Smooth muscle cell (in vitro differentiated cells): ENCODE measurements around the gene FFAR1. TPM values are rescaled to one million over a fixed set of nuclear protein-coding genes. Genes with fewer than 3 reads are reported as not detected.

ENCODE experiments used
- DNase-seq: peaks from one replicate; lab custom pipeline; 2025; ENCODE audit not compliant: unreplicated experiment; lab: John Stamatoyannopoulos, UW
- H2AFZ ChIP-seq: fragments of 200-600 bp; sonication (generic); 2 replicates; pipeline ENCODE4 v1.6.0; 2016; ENCODE audit warnings: antibody characterized with exemption, low read depth, mild to moderate bottlenecking
- H3F3A ChIP-seq: fragments of 200-600 bp; sonication (generic); 2 replicates; pipeline ENCODE4 v1.6.0; 2017; ENCODE audit warnings: antibody characterized with exemption, low read depth
- H3K27ac ChIP-seq: fragments of 200-600 bp; sonication (generic); 2 replicates; pipeline ENCODE4 v1.5.1; 2016; ENCODE audit warnings: low read depth, mild to moderate bottlenecking
- H3K27me3 ChIP-seq: fragments of 200-600 bp; sonication (generic); 2 replicates; pipeline ENCODE4 v1.6.1; 2016; ENCODE audit warnings: low read depth, mild to moderate bottlenecking
- H3K36me3 ChIP-seq: fragments of 200-600 bp; sonication (generic); 2 replicates; pipeline ENCODE4 v1.5.1; 2016; ENCODE audit warnings: low read depth
- H3K4me1 ChIP-seq: fragments of 200-600 bp; sonication (generic); 2 replicates; pipeline ENCODE4 v1.5.1; 2016; ENCODE audit warnings: low read depth
- H3K4me2 ChIP-seq: fragments of 200-600 bp; sonication (generic); 2 replicates; pipeline ENCODE4 v1.6.0; 2016; ENCODE audit warnings: mild to moderate bottlenecking
- H3K4me3 ChIP-seq: fragments of 200-600 bp; sonication (generic); 2 replicates; pipeline ENCODE4 v1.5.1; 2016; ENCODE audit warnings: mild to moderate bottlenecking
- H3K79me2 ChIP-seq: fragments of 200-600 bp; sonication (generic); 2 replicates; pipeline ENCODE4 v1.6.0; 2016; ENCODE audit warnings: low read depth, mild to moderate bottlenecking
- H3K9ac ChIP-seq: fragments of 200-600 bp; sonication (generic); 2 replicates; pipeline ENCODE4 v1.6.0; 2016; ENCODE audit warnings: low read depth
- H3K9me3 ChIP-seq: fragments of 200-600 bp; sonication (generic); replicated peaks from 2 replicates; pipeline ENCODE4 v1.5.1; 2016; ENCODE audit warnings: low read depth
- H4K20me1 ChIP-seq: fragments of 200-600 bp; sonication (generic); 2 replicates; pipeline ENCODE4 v1.6.0; 2016; ENCODE audit warnings: low read depth
- WGBS: methylation state at CpG from one replicate; pipeline ENCODE4 v1.1.7; 2016; ENCODE audit warnings: low lambda C conversion rate; 5-methylcytosine and 5-hydroxymethylcytosine counted together
- polyA plus RNA-seq: library from polyadenylated mRNA; unstranded; fragments of >200 nt; fragmentation: Nextera tagmentation; extraction: Ambion mirVana; gene quantifications from 2 replicates; pipeline ENCODE4 v1.2.1, GENCODE V29; 2016
- total RNA-seq: library from RNA; depleted of rRNA; stranded (reverse); fragments of >200 nt; gene quantifications from 2 replicates; pipeline ENCODE4 v1.2.3, GENCODE V29; 2014
- TF ChIP-seq, protein P1 (sequence below): fragments of 200-600 bp; sonication (generic); IDR thresholded peaks from 2 replicates; pipeline ENCODE4 v1.5.1; 2017; ENCODE audit warnings: borderline replicate concordance, mild to moderate bottlenecking, antibody characterized with exemption; ENCODE audit not compliant: insufficient read depth, poor library complexity, severe bottlenecking

The FFAR1 gene
- total and polyA plus RNA-seq, 2 experiments from 2014 or later = not detected

DNA sequence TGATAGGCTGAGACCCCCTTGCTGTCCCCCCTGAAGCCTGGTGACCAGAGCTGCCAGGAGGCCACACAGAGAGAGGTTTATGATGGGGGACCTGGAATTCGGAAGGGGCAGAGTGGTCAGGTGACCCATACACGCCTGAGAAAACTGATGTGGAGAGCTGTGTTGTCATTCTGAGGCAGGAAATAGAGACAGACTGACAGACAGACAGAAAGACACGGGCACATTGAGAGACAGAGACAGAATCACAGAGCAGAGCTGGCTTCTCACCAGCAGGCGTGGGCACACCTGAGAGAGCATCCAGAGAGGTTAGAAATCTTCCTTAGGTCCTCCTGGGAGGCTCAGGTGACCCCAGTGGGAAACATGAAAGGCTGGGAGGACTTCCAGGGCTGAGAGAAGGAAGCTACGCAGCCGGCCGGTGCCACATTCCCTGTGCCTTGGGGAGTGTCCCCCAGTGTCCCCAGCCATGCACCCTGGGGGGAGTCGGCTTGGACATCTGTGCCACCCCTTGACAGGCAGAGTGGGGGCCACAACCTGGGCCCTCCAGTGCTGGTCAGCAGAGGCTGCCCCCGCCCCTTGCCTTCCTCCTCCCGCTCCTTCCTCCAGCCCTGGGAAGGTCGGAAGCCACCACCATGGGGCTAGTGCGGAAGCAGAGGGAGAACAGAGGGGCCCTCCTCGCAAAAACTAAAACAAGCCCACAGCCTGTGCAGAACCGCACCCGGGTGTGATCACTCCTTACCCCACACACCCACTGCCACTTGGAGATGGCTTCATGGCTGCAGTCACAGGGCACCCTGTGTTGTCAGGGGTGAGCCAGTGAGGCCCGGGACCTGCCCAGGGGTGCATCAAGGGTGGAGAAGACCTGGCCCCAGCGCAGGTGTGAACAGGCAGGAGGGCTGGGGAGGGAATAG is 2.2 kb downstream of the FFAR1 start:
- Histone ChIP-seq H3K4me3 (no peak overlapping the region), H3F3A (no peaks in the 10 kb centered on the region), H2AFZ (no peak overlapping the region), H3K4me2 (no peak overlapping the region), H3K36me3 (no peaks in the 10 kb centered on the region), H3K9me3 (no peaks in the 10 kb centered on the region), H4K20me1 (no peaks in the 10 kb centered on the region), H3K79me2 (no peaks in the 10 kb centered on the region), H3K9ac (no peak overlapping the region), H3K4me1 (no peaks in the 10 kb centered on the region), H3K27me3 (no peaks in the 10 kb centered on the region), H3K27ac (no peak overlapping the region)
- WGBS = 90% methylated on average over 9 of the region's 17 CpGs
- DNase-seq = no peak
- TF ChIP-seq, protein P1, sequence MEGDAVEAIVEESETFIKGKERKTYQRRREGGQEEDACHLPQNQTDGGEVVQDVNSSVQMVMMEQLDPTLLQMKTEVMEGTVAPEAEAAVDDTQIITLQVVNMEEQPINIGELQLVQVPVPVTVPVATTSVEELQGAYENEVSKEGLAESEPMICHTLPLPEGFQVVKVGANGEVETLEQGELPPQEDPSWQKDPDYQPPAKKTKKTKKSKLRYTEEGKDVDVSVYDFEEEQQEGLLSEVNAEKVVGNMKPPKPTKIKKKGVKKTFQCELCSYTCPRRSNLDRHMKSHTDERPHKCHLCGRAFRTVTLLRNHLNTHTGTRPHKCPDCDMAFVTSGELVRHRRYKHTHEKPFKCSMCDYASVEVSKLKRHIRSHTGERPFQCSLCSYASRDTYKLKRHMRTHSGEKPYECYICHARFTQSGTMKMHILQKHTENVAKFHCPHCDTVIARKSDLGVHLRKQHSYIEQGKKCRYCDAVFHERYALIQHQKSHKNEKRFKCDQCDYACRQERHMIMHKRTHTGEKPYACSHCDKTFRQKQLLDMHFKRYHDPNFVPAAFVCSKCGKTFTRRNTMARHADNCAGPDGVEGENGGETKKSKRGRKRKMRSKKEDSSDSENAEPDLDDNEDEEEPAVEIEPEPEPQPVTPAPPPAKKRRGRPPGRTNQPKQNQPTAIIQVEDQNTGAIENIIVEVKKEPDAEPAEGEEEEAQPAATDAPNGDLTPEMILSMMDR = no peak

DNA sequence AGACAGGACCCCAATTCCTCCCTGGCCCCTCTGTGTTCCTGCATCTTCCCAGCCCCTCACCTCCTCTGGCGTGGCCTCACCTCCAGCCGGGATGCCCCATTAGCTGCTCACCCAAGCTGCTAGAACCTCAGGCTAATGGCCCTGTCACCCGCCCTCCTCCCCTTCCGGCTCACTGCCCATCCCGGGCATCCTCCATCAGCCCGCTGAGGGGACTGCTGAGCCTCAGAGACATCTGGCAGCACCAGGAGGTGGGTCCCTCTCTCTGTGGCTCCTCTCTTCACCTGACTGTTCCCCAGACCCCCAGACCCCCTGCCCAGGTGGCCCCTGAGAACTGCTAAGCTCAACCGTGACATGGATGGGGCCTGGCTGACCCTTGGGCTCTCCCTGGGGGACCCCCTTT is 2.9 kb downstream of the FFAR1 start:
- H3F3A ChIP-seq = no peaks in the 10 kb centered on the region
- no peaks in the 10 kb centered on the region for H3K27me3 ChIP-seq
- WGBS = 95% methylated on average over 7 of the region's 7 CpGs
- H2AFZ ChIP-seq = no peak overlapping the region
- H3K4me1 ChIP-seq = no peaks in the 10 kb centered on the region
- no peak overlapping the region for H3K4me2 ChIP-seq
- no peak overlapping the region for H3K27ac ChIP-seq
- no peak for DNase-seq
- H3K79me2 ChIP-seq = no peaks in the 10 kb centered on the region
- H3K36me3 ChIP-seq = no peaks in the 10 kb centered on the region
- H4K20me1 ChIP-seq = no peaks in the 10 kb centered on the region
- no peaks in the 10 kb centered on the region for H3K9me3 ChIP-seq
- H3K4me3 ChIP-seq = no peak overlapping the region
- TF ChIP-seq, protein P1 = no peak
- no peak overlapping the region for H3K9ac ChIP-seq

DNA sequence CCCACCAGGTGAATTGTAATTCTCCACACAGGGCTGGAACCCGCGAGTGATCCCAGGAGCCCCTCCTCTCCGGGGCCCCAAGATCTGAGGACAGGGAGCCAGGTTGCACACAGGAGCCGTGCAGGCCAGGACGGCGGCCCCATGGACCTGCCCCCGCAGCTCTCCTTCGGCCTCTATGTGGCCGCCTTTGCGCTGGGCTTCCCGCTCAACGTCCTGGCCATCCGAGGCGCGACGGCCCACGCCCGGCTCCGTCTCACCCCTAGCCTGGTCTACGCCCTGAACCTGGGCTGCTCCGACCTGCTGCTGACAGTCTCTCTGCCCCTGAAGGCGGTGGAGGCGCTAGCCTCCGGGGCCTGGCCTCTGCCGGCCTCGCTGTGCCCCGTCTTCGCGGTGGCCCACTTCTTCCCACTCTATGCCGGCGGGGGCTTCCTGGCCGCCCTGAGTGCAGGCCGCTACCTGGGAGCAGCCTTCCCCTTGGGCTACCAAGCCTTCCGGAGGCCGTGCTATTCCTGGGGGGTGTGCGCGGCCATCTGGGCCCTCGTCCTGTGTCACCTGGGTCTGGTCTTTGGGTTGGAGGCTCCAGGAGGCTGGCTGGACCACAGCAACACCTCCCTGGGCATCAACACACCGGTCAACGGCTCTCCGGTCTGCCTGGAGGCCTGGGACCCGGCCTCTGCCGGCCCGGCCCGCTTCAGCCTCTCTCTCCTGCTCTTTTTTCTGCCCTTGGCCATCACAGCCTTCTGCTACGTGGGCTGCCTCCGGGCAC is 3.9 kb downstream of the FFAR1 start:
- Histone ChIP-seq H4K20me1 (no peaks in the 10 kb centered on the region), H3K36me3 (no peaks in the 10 kb centered on the region), H3K27me3 (no peaks in the 10 kb centered on the region), H2AFZ (no peak overlapping the region), H3K4me2 (no peak overlapping the region), H3K4me3 (no peak overlapping the region), H3K4me1 (no peaks in the 10 kb centered on the region), H3K79me2 (no peaks in the 10 kb centered on the region), H3F3A (no peaks in the 10 kb centered on the region), H3K9ac (no peak overlapping the region), H3K27ac (no peak overlapping the region), H3K9me3 (no peaks in the 10 kb centered on the region)
- TF ChIP-seq, protein P1 = no peak
- DNase-seq = no peak
- WGBS = 96% methylated on average over 46 of the region's 47 CpGs
